H1 (cell line): ENCODE measurements around the gene ZDHHC17. TPM values are rescaled to one million over a fixed set of nuclear protein-coding genes. Genes with fewer than 3 reads are reported as not detected.
A peak's percentile ranks its signal among the peaks of the same experiment; 100 is the strongest.

Experiments used
- CTCF ChIA-PET: fragments of 300-600 bp; sonication (Branson Sonifier 250); formaldehyde crosslinking; loops from one replicate; lab custom pipeline; 2021; ENCODE audit not compliant: partially characterized antibody; lab: Charles Lee
- POLR2A ChIA-PET: fragments of 300-600 bp; sonication (Branson Sonifier 250); formaldehyde crosslinking; loops from one replicate; lab custom pipeline; 2021; ENCODE audit warnings: inconsistent platforms; ENCODE audit not compliant: partially characterized antibody; lab: Charles Lee
- DNase-seq, 2 experiments: peaks; one replicate each; pipeline versions ENCODE4 v3.0.0 to v3.0.0-alpha.2; 2010 to 2022; ENCODE audit warnings: low spot score in 2 of 2, low read depth in 1 of 2, mixed read lengths in 1 of 2
- FAIRE-seq: peaks from 2 replicates; lab custom pipeline; 2011; peaks lifted over from hg19 to GRCh38; lab: Jason Lieb, UNC
- H2AFZ ChIP-seq: 2 replicates; pipeline ENCODE4 v1.8.1; 2012; ENCODE audit warnings: low read length, inconsistent platforms
- H2AK5ac ChIP-seq: 2 replicates; pipeline ENCODE4 v1.6.1; 2013; ENCODE audit warnings: low read depth, low read length
- H2BK120ac ChIP-seq: replicated peaks from 2 replicates; pipeline ENCODE3; 2013; ENCODE audit warnings: low read depth, low read length, inconsistent platforms
- H2BK12ac ChIP-seq: 2 replicates; pipeline ENCODE4 v1.6.1; 2013; ENCODE audit warnings: low read depth, low read length
- H2BK15ac ChIP-seq: 2 replicates; pipeline ENCODE4 v1.6.1; 2013; ENCODE audit warnings: low read length
- H2BK20ac ChIP-seq: 2 replicates; pipeline ENCODE4 v1.6.1; 2013; ENCODE audit warnings: low read length
- H2BK5ac ChIP-seq: 2 replicates; pipeline ENCODE4 v1.6.1; 2013; ENCODE audit warnings: low read depth, low read length
- H3K14ac ChIP-seq: 2 replicates; pipeline ENCODE4 v1.6.1; 2013; ENCODE audit warnings: inconsistent platforms; ENCODE audit not compliant: insufficient read length
- H3K18ac ChIP-seq: 2 replicates; pipeline ENCODE4 v1.6.1; 2013; ENCODE audit warnings: low read length; ENCODE audit errors: extremely low read depth
- H3K23ac ChIP-seq: 2 replicates; pipeline ENCODE4 v1.6.1; 2013; ENCODE audit warnings: inconsistent platforms; ENCODE audit not compliant: insufficient read length
- H3K23me2 ChIP-seq: 2 replicates; pipeline ENCODE4 v1.6.1; 2013; ENCODE audit warnings: low read depth, low read length
- H3K27ac ChIP-seq: 2 replicates; pipeline ENCODE4 v1.6.1; 2011; ENCODE audit warnings: low read depth, low read length, inconsistent platforms
- H3K27me3 ChIP-seq, 4 experiments: replicated peaks in 1 of 4; 1 replicate in 1 of 4; 2 replicates in 3 of 4; pipeline versions ENCODE4 v1.6.1 to v1.8.1; 2011 to 2013; ENCODE audit warnings: low read length in 3 of 4, mild to moderate bottlenecking in 3 of 4, inconsistent platforms in 2 of 4, mixed read lengths in 2 of 4, moderate library complexity in 1 of 4; ENCODE audit not compliant: control insufficient read depth in 3 of 4, insufficient read depth in 3 of 4; ENCODE audit errors: extremely low read depth in 1 of 4
- H3K36me3 ChIP-seq, 4 experiments: 2 replicates each; pipeline versions ENCODE4 v1.6.1 to v1.8.1; 2011 to 2013; ENCODE audit warnings: mild to moderate bottlenecking in 4 of 4, low read length in 3 of 4, moderate library complexity in 2 of 4, control low read depth in 1 of 4, inconsistent platforms in 1 of 4; ENCODE audit not compliant: insufficient read depth in 4 of 4, control insufficient read depth in 2 of 4
- H3K4ac ChIP-seq: replicated peaks from 2 replicates; pipeline ENCODE3; 2013; ENCODE audit warnings: low read length, low read depth, mixed read lengths, inconsistent platforms; ENCODE audit not compliant: insufficient read length
- H3K4me1 ChIP-seq, 4 experiments: replicated peaks in 1 of 4; 1 replicate in 1 of 4; 2 replicates in 3 of 4; pipeline versions ENCODE4 v1.6.1 to v1.8.1; 2011 to 2013; ENCODE audit warnings: low read length in 3 of 4, inconsistent platforms in 2 of 4, mixed read lengths in 1 of 4; ENCODE audit not compliant: insufficient read depth in 4 of 4, control insufficient read depth in 3 of 4
- H3K4me2 ChIP-seq, 2 experiments: 2 replicates each; pipeline versions ENCODE4 v1.6.1 to v1.8.1; 2011 to 2013; ENCODE audit warnings: low read depth in 2 of 2, low read length in 2 of 2, control low read depth in 1 of 2, inconsistent platforms in 1 of 2, mild to moderate bottlenecking in 1 of 2; ENCODE audit not compliant: insufficient read depth in 1 of 2
- H3K4me3 ChIP-seq, 4 experiments: fragments of 200-600, 300-600 bp in 1 of 4; sonication (generic), shearing (Covaris generic), sonication (Bioruptor Twin) in 1 of 4; 2 replicates each; pipeline versions ENCODE4 v1.5.1 to v1.8.1; 2011 to 2016; ENCODE audit warnings: low read length in 4 of 4, low read depth in 3 of 4, control low read depth in 2 of 4, inconsistent platforms in 2 of 4, mild to moderate bottlenecking in 2 of 4, mixed read lengths in 1 of 4, moderate library complexity in 1 of 4; ENCODE audit not compliant: insufficient read depth in 2 of 4; ENCODE audit errors: extremely low read depth in 1 of 4
- H3K56ac ChIP-seq: replicated peaks from 2 replicates; pipeline ENCODE3; 2013; ENCODE audit warnings: low read depth, mild to moderate bottlenecking, mixed read lengths, low read length, inconsistent platforms; ENCODE audit not compliant: insufficient read length
- H3K79me1 ChIP-seq: 2 replicates; pipeline ENCODE4 v1.6.1; 2013; ENCODE audit warnings: low read depth, low read length, control low read depth
- H3K79me2 ChIP-seq, 2 experiments: 2 replicates each; pipeline versions ENCODE4 v1.6.1 to v1.8.1; 2012 to 2013; ENCODE audit warnings: low read length in 2 of 2, mild to moderate bottlenecking in 2 of 2, inconsistent platforms in 1 of 2; ENCODE audit not compliant: insufficient read depth in 2 of 2, control insufficient read depth in 1 of 2
- H3K9ac ChIP-seq, 4 experiments: replicated peaks in 1 of 4; 1 replicate in 1 of 4; 2 replicates in 3 of 4; pipeline versions ENCODE4 v1.6.1 to v1.8.1; 2011 to 2013; ENCODE audit warnings: low read depth in 3 of 4, low read length in 3 of 4, control low read depth in 2 of 4, mild to moderate bottlenecking in 2 of 4, moderate library complexity in 2 of 4, inconsistent platforms in 1 of 4; ENCODE audit errors: extremely low read depth in 1 of 4
- H3K9me3 ChIP-seq, 2 experiments: 2 replicates each; pipeline versions ENCODE4 v1.6.1 to v1.8.1; 2012 to 2013; ENCODE audit warnings: mild to moderate bottlenecking in 2 of 2, moderate library complexity in 2 of 2, control low read depth in 1 of 2, inconsistent platforms in 1 of 2, low read depth in 1 of 2, low read length in 1 of 2, mixed read lengths in 1 of 2; ENCODE audit not compliant: insufficient read depth in 2 of 2
- H4K20me1 ChIP-seq, 2 experiments: replicated peaks in 1 of 2; 2 replicates each; pipeline versions ENCODE3 to v1.8.1; 2011 to 2013; ENCODE audit warnings: inconsistent platforms in 2 of 2, low read length in 2 of 2, mild to moderate bottlenecking in 1 of 2; ENCODE audit not compliant: insufficient read depth in 2 of 2, control insufficient read depth in 1 of 2
- H4K5ac ChIP-seq: 2 replicates; pipeline ENCODE4 v1.6.1; 2013; ENCODE audit warnings: low read length, low read depth, mixed read lengths, inconsistent platforms; ENCODE audit not compliant: insufficient read length
- H4K8ac ChIP-seq: 2 replicates; pipeline ENCODE4 v1.8.0; 2013; ENCODE audit warnings: mild to moderate bottlenecking, moderate library complexity, low read length, inconsistent platforms; ENCODE audit not compliant: insufficient read depth; ENCODE audit errors: extremely low read depth
- H4K91ac ChIP-seq: replicated peaks from 2 replicates; pipeline ENCODE3; 2013; ENCODE audit warnings: low read length, mixed read lengths, inconsistent platforms; ENCODE audit not compliant: insufficient read length
- GTF2F1 ChIP-seq: IDR thresholded peaks from 2 replicates; pipeline ENCODE4 v1.6.1; 2012; ENCODE audit warnings: low read depth, low read length, improper control_type of control experiment, borderline replicate concordance
- HDAC2 ChIP-seq, 2 experiments: fragments of 300-600 bp in 1 of 2; sonication (generic) in 1 of 2; IDR thresholded peaks; 2 replicates each; pipeline ENCODE4 v1.6.1; 2011 to 2012; ENCODE audit warnings: low read depth in 2 of 2, low read length in 2 of 2, mild to moderate bottlenecking in 2 of 2, moderate library complexity in 2 of 2, borderline replicate concordance in 1 of 2, inconsistent platforms in 1 of 2
- JUN ChIP-seq: IDR thresholded peaks from 2 replicates; pipeline ENCODE4 v1.6.1; 2011; ENCODE audit warnings: low read depth, mild to moderate bottlenecking, improper control_type of control experiment, low read length
- KDM5A ChIP-seq: fragments of 200-600 bp; IDR thresholded peaks from 2 replicates; pipeline ENCODE4 v1.7.1; 2012; ENCODE audit warnings: mild to moderate bottlenecking, low read length, inconsistent platforms, mixed read lengths
- PHF8 ChIP-seq: fragments of 200-600 bp; sonication (generic); conservative IDR thresholded peaks from 2 replicates; pipeline ENCODE4 v1.7.1; 2012; ENCODE audit warnings: low read depth, mild to moderate bottlenecking, inconsistent platforms, low read length, moderate library complexity
- POLR2AphosphoS5 ChIP-seq: IDR thresholded peaks from 2 replicates; pipeline ENCODE4 v1.6.1; 2011; ENCODE audit warnings: low read depth, low read length
- RXRA ChIP-seq: IDR thresholded peaks from 2 replicates; pipeline ENCODE4 v1.6.1; 2011; ENCODE audit warnings: low read depth, mild to moderate bottlenecking, low read length, moderate library complexity; ENCODE audit not compliant: insufficient read depth
- SP2 ChIP-seq: IDR thresholded peaks from 2 replicates; pipeline ENCODE4 v1.6.1; 2012; ENCODE audit warnings: mild to moderate bottlenecking, low read length, inconsistent platforms
- TBP ChIP-seq: IDR thresholded peaks from 2 replicates; pipeline ENCODE4 v1.6.1; 2011; ENCODE audit warnings: low read depth, low read length, improper control_type of control experiment
- WGBS, 2 experiments: shearing (Covaris generic) in 1 of 2; methylation state at CpG; one replicate each; pipeline versions ENCODE4 v1.1.6 to v1.1.7; 2013 to 2015; ENCODE audit warnings: low lambda C conversion rate in 2 of 2, mixed read lengths in 2 of 2, inconsistent platforms in 1 of 2, low coverage in 1 of 2, missing lambda C conversion rate in 1 of 2; ENCODE audit not compliant: insufficient replicate concordance in 2 of 2, insufficient coverage in 1 of 2, insufficient read length in 1 of 2; ENCODE audit errors: extremely low coverage in 1 of 2, missing lambda C conversion rate in 1 of 2; 5-methylcytosine and 5-hydroxymethylcytosine counted together
- polyA plus RNA-seq, 7 experiments: library from polyadenylated mRNA; depleted of rRNA in 3 of 7; stranded (reverse) in 5 of 7; unstranded in 2 of 7; fragments of >200 nt in 5 of 7; fragments of 200-250 nt in 2 of 7; gene quantifications; 1 replicate in 5 of 7; 2 replicates in 1 of 7; 4 replicates in 1 of 7; pipeline versions ENCODE4 v1.2.1 to v1.2.3, GENCODE V29; 2011 to 2013; ENCODE audit warnings: missing spikeins in 2 of 7, mixed read lengths in 2 of 7
- total RNA-seq: library from RNA; stranded (reverse); fragmentation: NEBNext Ultra II Directional; extraction: Animal tissue kit (Norgen Biotek cat#: 25700); gene quantifications from 2 replicates; pipeline ENCODE4 v1.2.1, GENCODE V29; 2021
- TF ChIP-seq, protein P1 (sequence below): IDR thresholded peaks from 2 replicates; pipeline ENCODE4 v1.6.1; 2012; ENCODE audit warnings: low read length, inconsistent platforms

The ZDHHC17 gene
- total and polyA plus RNA-seq, 2 of the 8 experiments (the other 6 are each of a cell fraction or from before 2014, with no cell fraction given) = 27.6 to 28.9 TPM

DNA sequence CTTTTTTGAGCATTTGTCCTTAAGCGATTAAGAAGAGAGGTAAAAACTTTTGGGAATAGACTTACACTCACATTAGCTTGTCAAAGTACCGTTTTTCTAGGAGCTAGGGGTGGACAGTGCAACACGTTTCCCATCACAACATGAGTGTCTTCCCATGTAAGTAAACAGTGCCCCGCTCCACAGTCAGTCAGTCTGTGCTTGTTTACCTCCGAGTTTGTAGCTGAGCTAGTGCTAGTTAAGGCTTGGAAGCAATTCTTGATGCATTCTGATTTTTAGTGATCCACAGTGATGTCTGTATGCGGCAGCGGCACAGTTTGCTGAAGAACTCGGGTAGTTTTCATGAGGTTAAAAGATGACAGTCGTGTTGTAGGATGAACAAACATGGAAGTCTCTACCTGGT, 941 bp downstream of the ZDHHC17 start:
- H3K9me3 ChIP-seq = no peaks in the 10 kb centered on the region
- no peaks in the 10 kb centered on the region for H3K27me3 ChIP-seq
- peak overlapping the region; percentile 70 for H3K56ac ChIP-seq
- H2BK120ac ChIP-seq = no peak overlapping the region
- peak overlapping the region; percentile 82 to 98 (median 94) for H3K4me3 ChIP-seq
- DNase-seq (no peak), FAIRE-seq (no peak)
- H3K79me1 ChIP-seq = peaks cover 2% of the 10 kb centered on the region; the same call in 1 of the 2 replicates
- H3K4ac ChIP-seq = no peak overlapping the region
- H3K36me3 ChIP-seq = no peaks in the 10 kb centered on the region
- WGBS, 2 experiments = 42% methylated on average over 9 of the region's 9 CpGs; no CpG with 5 or more reads in 1 of the 2 experiments
- H3K14ac ChIP-seq = peak overlapping the region; percentile 62
- peak overlapping the region; percentile 76 to 96 for H3K4me2 ChIP-seq
- H3K23ac ChIP-seq = peak overlapping the region; percentile 53
- peaks cover 0 to 4% of the 10 kb centered on the region in 2 experiments for H4K20me1 ChIP-seq
- POLR2A ChIA-PET = interaction anchor here (0.8 to 1.0 kb wide), 2 partner anchors 11 to 13 kb away, joined by 3 read pairs; no protein-coding TSS in a partner anchor
- H4K8ac ChIP-seq = peak overlapping the region; percentile 100; the same call in 1 of the 2 replicates
- H2AK5ac ChIP-seq = no peak overlapping the region
- H3K79me2 ChIP-seq = peaks cover 16 to 55% of the 10 kb centered on the region in 2 experiments
- CTCF ChIA-PET = interaction anchor here (0.7 to 8.2 kb wide), 2 partner anchors 27 to 36 kb away, joined by 4 to 41 read pairs; no protein-coding TSS in a partner anchor
- peaks cover 2 to 14% (median 7%) of the 10 kb centered on the region in 4 experiments; a peak in 6 of 7 replicates for H3K4me1 ChIP-seq
- no peak overlapping the region for H2BK12ac ChIP-seq
- H4K5ac ChIP-seq = no peak overlapping the region
- no peak overlapping the region for H3K18ac ChIP-seq
- no peak overlapping the region for H2BK5ac ChIP-seq
- peaks cover 3% of the 10 kb centered on the region for H3K23me2 ChIP-seq
- no peak for TF ChIP-seq RXRA
- TF ChIP-seq JUN = no peak
- no peak for TF ChIP-seq HDAC2 (IDR thresholded peaks at IDR 0.05; ENCODE audit: borderline replicate concordance in 1 of 2, low read depth in 2 of 2, low read length in 2 of 2)
- TF ChIP-seq POLR2AphosphoS5 = no peak
- no peak for TF ChIP-seq TBP
- TF ChIP-seq PHF8 = no peak
- TF ChIP-seq GTF2F1 = no peak
- TF ChIP-seq, protein P1, sequence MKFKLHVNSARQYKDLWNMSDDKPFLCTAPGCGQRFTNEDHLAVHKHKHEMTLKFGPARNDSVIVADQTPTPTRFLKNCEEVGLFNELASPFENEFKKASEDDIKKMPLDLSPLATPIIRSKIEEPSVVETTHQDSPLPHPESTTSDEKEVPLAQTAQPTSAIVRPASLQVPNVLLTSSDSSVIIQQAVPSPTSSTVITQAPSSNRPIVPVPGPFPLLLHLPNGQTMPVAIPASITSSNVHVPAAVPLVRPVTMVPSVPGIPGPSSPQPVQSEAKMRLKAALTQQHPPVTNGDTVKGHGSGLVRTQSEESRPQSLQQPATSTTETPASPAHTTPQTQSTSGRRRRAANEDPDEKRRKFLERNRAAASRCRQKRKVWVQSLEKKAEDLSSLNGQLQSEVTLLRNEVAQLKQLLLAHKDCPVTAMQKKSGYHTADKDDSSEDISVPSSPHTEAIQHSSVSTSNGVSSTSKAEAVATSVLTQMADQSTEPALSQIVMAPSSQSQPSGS = no peak
- TF ChIP-seq SP2 = no peak
- no peak for TF ChIP-seq KDM5A
- H2AFZ ChIP-seq = no peak overlapping the region
- H3K27ac ChIP-seq = peak overlapping the region; percentile 100; the same call in 1 of the 2 replicates
- no peak overlapping the region for H4K91ac ChIP-seq
- H3K9ac ChIP-seq = peak overlapping the region; percentile 77 to 99 (median 98)
- H2BK20ac ChIP-seq = no peak overlapping the region
- H2BK15ac ChIP-seq = no peak overlapping the region
